HG03064 (cell line): ENCODE measurements around the gene VOPP1.

Source experiments
- ATAC-seq: cut with Tn5 transposase; IDR thresholded peaks from one replicate; pipeline ENCODE4 v1.9.1; 2021; ENCODE audit warnings: low read depth; ENCODE audit not compliant: unreplicated experiment

The VOPP1 gene

GRCh38 chr7:55557666-55558188, 14.6 kb downstream of the VOPP1 start:
- ATAC-seq, result peak; percentile 68

- no peak for ATAC-seq
Observed at GRCh38 chr7:55556492-55556891, 15.8 kb downstream of the VOPP1 start.

- no peak for ATAC-seq
Observed at GRCh38 chr7:55556031-55556430, 16.3 kb downstream of the VOPP1 start.

GRCh38 chr7:55555160-55555559, 17.1 kb downstream of the VOPP1 start:
- no peak for ATAC-seq

GRCh38 chr7:55554038-55554437, 18.3 kb downstream of the VOPP1 start:
- no peak for ATAC-seq

- no peak for ATAC-seq
Observed at GRCh38 chr7:55553024-55553345, 19.3 kb downstream of the VOPP1 start.

DNA sequence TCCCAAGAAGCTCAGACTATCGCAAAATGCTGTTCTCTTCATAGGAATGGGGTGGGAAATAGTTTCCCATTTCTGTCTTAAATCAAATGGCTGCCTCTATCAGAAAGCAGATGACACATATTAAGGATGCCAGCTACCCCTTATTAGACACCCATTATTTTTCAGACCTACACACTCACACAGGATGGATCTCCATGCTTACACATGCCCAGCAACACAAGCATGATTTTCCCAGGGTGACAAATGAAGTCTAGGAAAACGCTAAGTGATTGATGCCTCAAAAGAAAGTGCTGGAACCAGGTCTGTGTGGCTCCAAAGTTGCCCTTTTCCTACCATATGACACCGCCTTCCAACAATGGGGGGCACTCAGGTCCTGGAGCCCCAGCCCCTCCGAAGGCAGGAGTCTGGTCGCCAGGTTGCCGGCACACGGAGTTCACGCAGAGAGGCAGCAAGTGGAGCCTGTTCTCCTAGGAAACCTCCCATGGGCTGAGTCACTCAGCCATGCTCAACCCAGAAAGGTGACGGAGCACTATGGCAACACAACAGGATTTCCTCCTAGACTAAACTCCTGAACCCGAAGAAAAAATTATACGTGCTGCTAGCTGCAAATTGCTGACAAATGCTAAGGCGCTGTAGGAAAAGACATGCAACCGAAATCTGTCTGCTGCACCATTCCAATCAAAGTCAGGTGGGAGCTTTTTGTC, 19.8 kb downstream of the VOPP1 start:
- ATAC-seq, result no peak

- no peak for ATAC-seq
Observed at GRCh38 chr7:55550841-55551537, 21.3 kb downstream of the VOPP1 start.

DNA sequence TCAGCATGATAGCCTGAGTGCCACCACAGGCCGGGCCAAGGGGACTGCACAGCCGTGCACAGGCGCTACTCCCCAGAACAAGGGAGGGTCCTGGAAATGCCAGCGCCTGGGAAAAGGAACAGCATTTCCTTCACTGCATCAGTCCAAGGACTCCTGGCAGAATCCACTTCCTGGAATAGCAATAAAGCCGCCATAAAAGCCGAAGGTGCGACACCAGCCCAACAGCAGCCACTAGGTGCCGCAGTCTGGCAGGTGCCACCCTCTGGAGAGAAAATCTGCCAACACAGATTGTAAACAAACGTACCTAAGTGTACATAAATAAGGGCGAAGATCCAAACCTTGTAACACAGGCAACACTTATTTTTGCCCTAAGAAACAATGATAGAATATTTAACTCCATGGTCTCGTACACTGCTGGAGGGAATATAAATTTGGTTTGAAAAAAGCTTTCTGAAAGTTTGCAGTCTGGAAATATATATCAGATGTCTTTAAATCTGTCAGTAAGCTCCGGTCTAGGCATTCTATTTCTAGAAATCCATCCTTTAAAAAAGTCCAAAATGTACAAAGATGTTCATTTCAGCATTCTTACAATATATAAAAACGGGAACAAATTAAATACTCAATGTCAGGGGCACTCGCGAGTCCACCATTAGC, 22.2 kb downstream of the VOPP1 start:
- ATAC-seq, result no peak

- no peak for ATAC-seq
Observed at GRCh38 chr7:55549457-55549856, 22.8 kb downstream of the VOPP1 start.

- ATAC-seq, result no peak
Observed at GRCh38 chr7:55548295-55548731, 24.0 kb downstream of the VOPP1 start.

- no peak for ATAC-seq
Observed at GRCh38 chr7:55546814-55547213, 25.5 kb downstream of the VOPP1 start.

GRCh38 chr7:55545496-55545895, 26.8 kb downstream of the VOPP1 start:
- ATAC-seq, result no peak

DNA sequence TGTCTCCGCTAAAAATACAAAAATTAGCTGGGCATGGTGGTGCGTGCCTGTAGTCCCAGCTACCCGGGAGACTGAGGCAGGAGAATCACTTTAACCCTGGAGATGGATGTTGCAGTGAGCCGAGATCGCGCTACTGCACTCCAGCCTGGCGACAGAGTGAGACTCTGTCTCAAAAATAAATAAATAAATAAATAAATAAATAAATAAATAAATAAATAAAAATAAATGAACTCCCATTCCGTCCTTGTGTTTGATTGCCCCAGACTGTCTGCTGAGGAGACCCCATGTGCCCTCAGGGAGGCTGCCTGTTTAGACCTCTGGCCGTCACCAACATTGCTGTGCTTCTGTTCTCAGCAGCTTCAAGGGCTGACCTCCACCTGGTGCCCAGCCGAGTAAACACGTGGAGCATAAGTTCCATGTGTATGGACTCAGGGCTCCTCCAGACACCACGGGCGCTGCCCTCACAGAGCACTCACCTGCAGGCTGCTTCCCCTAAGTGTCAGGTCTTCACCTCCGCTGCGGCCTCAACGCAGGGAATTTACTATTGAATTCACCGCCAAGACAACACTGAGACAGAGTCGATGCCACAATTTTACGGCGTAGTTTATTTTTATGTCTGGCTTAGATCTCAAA, 32.0 kb downstream of the VOPP1 start:
- ATAC-seq, result no peak

DNA sequence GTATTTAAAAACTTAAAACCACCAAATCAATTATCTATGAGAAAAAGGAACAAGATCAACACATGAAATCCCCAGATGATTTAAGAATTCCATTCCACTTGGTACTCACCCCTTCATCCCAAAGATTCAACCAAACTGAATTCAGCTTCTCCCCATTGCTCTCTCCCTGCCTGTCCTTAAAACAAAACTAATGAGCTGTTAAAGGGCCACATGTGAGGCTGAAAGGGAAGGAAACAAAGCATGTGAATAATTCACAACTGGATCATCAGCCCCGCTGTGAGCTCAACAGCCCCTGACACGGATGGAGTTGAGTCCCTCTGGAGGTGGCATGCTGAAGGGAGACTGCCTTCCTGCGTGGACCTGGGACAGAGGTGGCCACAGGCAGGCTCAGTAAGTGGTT, 32.9 kb downstream of the VOPP1 start:
- no peak for ATAC-seq

DNA sequence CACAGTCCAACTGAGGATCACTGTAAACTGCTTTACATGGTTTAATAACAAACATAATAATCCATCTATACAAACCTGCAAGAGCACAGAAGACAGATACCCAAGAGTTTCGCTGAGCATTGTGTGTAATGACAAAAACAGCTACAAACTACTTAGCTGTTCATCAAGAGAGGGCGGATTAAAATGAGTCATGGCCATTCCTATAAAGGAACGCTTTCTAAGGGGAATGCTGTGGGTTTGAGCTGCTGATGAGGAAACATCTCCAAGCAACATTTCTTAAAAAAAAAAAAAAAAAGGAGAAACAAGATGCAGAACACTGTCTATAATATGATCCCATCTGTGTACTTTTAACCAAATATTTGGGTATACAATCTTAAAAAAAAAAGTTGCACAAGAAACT, 33.8 kb downstream of the VOPP1 start:
- ATAC-seq, result no peak

- no peak for ATAC-seq
Observed at GRCh38 chr7:55537458-55537990, 34.8 kb downstream of the VOPP1 start.

DNA sequence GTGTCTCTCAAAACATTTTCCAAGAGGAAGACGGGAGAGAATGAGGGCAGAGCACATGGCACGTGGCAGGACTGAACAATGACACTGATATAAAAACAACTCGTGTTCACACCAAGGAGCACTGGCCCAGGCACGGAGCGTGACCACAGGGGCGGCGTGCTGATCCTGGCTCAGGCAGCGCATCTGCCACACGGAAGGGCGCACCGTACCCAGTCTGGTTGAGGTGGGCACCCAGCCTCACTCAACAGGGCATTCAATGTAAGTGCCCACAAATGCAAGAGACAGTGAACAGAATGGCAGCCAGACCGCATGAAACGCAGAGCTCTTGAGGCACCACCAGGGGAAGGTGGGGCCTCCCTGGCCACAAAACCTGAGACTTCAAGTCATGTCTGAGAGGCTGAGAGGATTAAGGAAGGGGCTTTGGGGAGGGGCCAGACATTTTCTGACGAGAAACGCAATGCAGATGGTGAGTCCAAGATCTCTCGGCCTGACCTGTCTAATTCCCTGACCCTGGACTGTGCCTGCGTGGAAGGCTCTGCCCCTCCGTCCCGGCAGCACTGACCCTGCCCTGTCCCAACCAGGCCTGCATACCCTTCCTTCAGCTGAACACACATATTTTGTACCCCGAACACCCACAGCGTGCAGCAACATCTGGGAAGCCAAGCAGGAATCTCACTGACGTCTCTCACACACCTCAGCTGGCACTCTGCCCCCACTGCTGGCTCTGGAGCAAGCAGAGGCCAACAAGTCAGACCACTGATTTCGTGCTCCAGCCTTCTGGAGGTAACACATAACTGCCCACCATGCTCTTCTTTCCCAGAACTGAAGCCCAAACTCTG, 35.5 kb downstream of the VOPP1 start:
- no peak for ATAC-seq

GRCh38 chr7:55535617-55536016, 36.7 kb downstream of the VOPP1 start:
- ATAC-seq, result no peak
